OCI-LY3 (cell line): ENCODE measurements around the gene ZNF521.

Source experiments
- H2AFZ ChIP-seq: fragments of 200-600, 300-600 bp; shearing (Covaris generic); 2 replicates; pipeline ENCODE4 v1.6.0; 2014; ENCODE audit warnings: antibody characterized with exemption, low read depth, low read length
- H3K27ac ChIP-seq: fragments of 200-600, 300-600 bp; sonication (generic); 2 replicates; pipeline ENCODE4 v1.5.1; 2014; ENCODE audit warnings: mild to moderate bottlenecking, low read length, moderate library complexity, mixed read lengths
- H3K27me3 ChIP-seq: fragments of 200-600, 300-600 bp; sonication (generic); 2 replicates; pipeline ENCODE4 v1.6.1; 2014; ENCODE audit warnings: low read depth, low read length, mixed read lengths
- H3K36me3 ChIP-seq: fragments of 200-600, 300-600 bp; sonication (generic); replicated peaks from 2 replicates; pipeline ENCODE3; 2014; ENCODE audit warnings: low read depth, low read length, mixed read lengths
- H3K4me1 ChIP-seq: fragments of 300-600, 200-600 bp; sonication (generic); 2 replicates; pipeline ENCODE4 v1.6.1; 2014; ENCODE audit warnings: low read length, mixed read lengths
- H3K4me2 ChIP-seq: fragments of 200-600, 300-600 bp; sonication (generic); 2 replicates; pipeline ENCODE4 v1.6.1; 2014; ENCODE audit warnings: low read length, mixed read lengths
- H3K4me3 ChIP-seq: fragments of 300-600, 200-600 bp; sonication (generic); 2 replicates; pipeline ENCODE4 v1.5.1; 2014; ENCODE audit warnings: antibody characterized with exemption, mild to moderate bottlenecking, low read length, moderate library complexity
- H3K79me2 ChIP-seq: fragments of 300-600, 200-600 bp; shearing (Covaris generic); 2 replicates; pipeline ENCODE4 v1.6.1; 2014; ENCODE audit warnings: mild to moderate bottlenecking, low read length, mixed read lengths
- H3K9ac ChIP-seq: fragments of 300-600, 200-600 bp; shearing (Covaris generic); 2 replicates; pipeline ENCODE4 v1.6.0; 2014; ENCODE audit warnings: mild to moderate bottlenecking, low read length, moderate library complexity
- H3K9me3 ChIP-seq: fragments of 200-600, 300-600 bp; shearing (Covaris generic); 2 replicates; pipeline ENCODE4 v1.6.1; 2014; ENCODE audit warnings: low read length, mixed read lengths; ENCODE audit not compliant: insufficient read depth
- H4K20me1 ChIP-seq: fragments of 200-600, 300-600 bp; sonication (generic); 2 replicates; pipeline ENCODE4 v1.6.1; 2016; ENCODE audit warnings: low read length, mixed read lengths; ENCODE audit not compliant: insufficient read depth
- EZH2phosphoT487 ChIP-seq: fragments of 200-600 bp; shearing (Covaris generic); IDR thresholded peaks from 2 replicates; pipeline ENCODE4 v1.6.1; 2018; ENCODE audit warnings: antibody characterized with exemption, mixed run types, low read depth
- TF ChIP-seq, protein P1 (sequence below): fragments of 200-600, 300-600 bp; sonication (generic); IDR thresholded peaks from 2 replicates; pipeline ENCODE4 v1.5.1; 2014; ENCODE audit warnings: antibody characterized with exemption, low read length, low read depth

ZNF521 gene

GRCh38 chr18:25113566-25113965 lies 238.4 kb downstream of the ZNF521 start:
- no peaks in the 10 kb centered on the region for H3K27me3 ChIP-seq
- H3K4me3 ChIP-seq, result no peak overlapping the region
- H4K20me1 ChIP-seq, result no peaks in the 10 kb centered on the region
- H3K27ac ChIP-seq, result no peak overlapping the region
- no peaks in the 10 kb centered on the region for H3K9me3 ChIP-seq
- no peaks in the 10 kb centered on the region for H3K36me3 ChIP-seq
- H3K9ac ChIP-seq, result no peak overlapping the region
- H2AFZ ChIP-seq, result no peak overlapping the region
- H3K79me2 ChIP-seq, result no peaks in the 10 kb centered on the region
- no peaks in the 10 kb centered on the region for H3K4me1 ChIP-seq
- no peak overlapping the region for H3K4me2 ChIP-seq
- TF ChIP-seq, protein P1, sequence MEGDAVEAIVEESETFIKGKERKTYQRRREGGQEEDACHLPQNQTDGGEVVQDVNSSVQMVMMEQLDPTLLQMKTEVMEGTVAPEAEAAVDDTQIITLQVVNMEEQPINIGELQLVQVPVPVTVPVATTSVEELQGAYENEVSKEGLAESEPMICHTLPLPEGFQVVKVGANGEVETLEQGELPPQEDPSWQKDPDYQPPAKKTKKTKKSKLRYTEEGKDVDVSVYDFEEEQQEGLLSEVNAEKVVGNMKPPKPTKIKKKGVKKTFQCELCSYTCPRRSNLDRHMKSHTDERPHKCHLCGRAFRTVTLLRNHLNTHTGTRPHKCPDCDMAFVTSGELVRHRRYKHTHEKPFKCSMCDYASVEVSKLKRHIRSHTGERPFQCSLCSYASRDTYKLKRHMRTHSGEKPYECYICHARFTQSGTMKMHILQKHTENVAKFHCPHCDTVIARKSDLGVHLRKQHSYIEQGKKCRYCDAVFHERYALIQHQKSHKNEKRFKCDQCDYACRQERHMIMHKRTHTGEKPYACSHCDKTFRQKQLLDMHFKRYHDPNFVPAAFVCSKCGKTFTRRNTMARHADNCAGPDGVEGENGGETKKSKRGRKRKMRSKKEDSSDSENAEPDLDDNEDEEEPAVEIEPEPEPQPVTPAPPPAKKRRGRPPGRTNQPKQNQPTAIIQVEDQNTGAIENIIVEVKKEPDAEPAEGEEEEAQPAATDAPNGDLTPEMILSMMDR, result no peak
- no peak for TF ChIP-seq EZH2phosphoT487

DNA sequence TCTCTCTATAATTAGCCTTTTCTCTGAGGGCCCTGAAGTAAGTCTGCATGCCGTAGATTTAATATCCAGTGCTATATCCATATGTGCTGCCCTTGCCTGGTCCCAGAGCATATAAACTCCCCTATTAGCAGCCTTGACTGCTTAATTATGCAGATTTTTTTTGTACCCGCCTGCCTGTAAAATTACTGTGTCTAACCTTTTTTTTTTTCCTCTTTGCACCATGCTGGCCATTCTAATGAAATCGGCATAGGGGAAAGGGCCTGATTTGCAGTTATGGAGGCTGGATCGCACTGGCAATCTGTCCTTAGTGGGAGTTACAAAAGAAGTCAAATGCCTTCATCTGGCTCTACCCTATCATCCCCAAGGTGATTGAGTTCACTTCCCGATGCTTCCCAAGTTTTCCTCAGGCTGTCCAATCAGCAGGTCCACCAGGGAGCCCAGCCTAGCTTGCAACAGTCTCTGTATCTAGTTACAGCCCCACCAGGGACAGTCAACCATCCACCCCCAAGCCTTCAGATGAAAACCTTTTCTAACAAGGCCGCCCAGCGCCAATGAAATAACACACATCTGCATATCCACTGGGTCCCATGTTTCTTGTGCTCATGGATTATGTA lies 239.0 kb downstream of the ZNF521 start:
- no peak overlapping the region for H3K9ac ChIP-seq
- no peaks in the 10 kb centered on the region for H3K9me3 ChIP-seq
- no peak overlapping the region for H3K27ac ChIP-seq
- H3K27me3 ChIP-seq, result no peaks in the 10 kb centered on the region
- no peaks in the 10 kb centered on the region for H4K20me1 ChIP-seq
- H3K4me3 ChIP-seq, result no peak overlapping the region
- no peak overlapping the region for H3K4me2 ChIP-seq
- H2AFZ ChIP-seq, result no peak overlapping the region
- no peaks in the 10 kb centered on the region for H3K36me3 ChIP-seq
- no peaks in the 10 kb centered on the region for H3K79me2 ChIP-seq
- TF ChIP-seq, protein P1, result no peak
- no peak for TF ChIP-seq EZH2phosphoT487
- H3K4me1 ChIP-seq, result no peaks in the 10 kb centered on the region

DNA sequence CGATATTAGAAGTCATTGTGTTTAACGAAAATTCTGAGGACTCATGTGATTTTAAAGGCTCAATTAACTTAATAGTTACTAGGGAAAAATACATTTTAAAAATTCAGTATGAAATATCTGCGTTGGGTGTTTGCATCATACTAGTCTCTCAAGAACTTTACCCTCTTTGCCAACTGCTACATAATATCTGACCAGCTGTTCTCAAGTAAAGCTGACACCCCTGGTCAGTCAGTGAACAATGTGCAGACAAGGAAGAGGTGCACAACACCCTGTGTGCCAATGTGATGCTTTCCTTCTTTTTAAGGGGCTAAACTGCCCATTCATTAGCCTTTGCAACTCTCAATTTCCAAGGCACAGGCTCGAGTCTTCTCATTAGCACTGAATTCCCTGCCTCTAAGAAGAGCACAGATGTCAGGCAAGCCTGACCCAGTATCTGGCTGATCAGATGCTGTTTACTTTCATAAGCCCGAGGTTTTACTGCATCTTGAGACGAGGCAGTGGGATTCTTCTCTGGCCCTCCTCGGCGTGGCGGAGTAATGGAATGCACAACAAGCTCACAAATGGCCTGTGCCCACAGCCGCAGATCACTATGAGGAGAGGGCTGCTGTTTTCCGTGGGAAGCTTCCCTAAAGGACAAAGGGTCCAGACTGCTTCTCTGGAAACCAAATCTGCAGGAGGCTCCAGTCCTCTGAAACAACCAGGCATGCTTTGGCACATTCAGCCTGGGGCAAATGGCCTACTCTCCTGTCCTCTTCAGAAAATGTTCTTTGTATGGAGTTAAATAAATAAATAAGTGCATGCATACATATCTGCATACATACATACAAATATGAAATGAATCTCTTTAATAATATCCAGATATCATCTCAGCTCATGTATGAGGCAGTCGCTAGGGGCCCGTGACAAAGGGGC lies 240.3 kb downstream of the ZNF521 start:
- H3K4me2 ChIP-seq, result no peak overlapping the region
- TF ChIP-seq, protein P1, result no peak
- no peak for TF ChIP-seq EZH2phosphoT487
- no peaks in the 10 kb centered on the region for H3K9me3 ChIP-seq
- H3K9ac ChIP-seq, result no peak overlapping the region
- H3K36me3 ChIP-seq, result no peaks in the 10 kb centered on the region
- no peak overlapping the region for H2AFZ ChIP-seq
- H3K79me2 ChIP-seq, result no peaks in the 10 kb centered on the region
- H3K4me3 ChIP-seq, result no peak overlapping the region
- no peaks in the 10 kb centered on the region for H3K27me3 ChIP-seq
- H3K27ac ChIP-seq, result no peak overlapping the region
- H3K4me1 ChIP-seq, result no peaks in the 10 kb centered on the region
- no peaks in the 10 kb centered on the region for H4K20me1 ChIP-seq

DNA sequence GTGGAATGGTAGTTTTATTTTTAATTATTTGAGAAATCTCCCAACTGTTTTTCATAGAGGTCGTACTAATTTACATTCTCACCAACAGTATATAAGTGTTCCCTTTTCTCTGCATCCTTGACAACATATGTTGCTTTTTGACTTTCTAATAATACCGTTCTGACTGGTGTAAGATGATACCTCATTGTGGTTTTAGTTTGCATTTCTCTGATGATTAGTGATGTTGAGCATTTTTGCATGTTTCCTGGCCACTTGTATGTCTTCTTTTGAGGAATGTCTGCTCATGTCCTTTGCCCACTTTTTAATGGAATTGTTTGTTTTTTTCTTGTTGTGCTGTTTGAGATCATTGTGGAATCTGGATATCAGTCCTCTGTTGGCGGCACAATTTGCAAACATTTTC lies 242.5 kb downstream of the ZNF521 start:
- Histone ChIP-seq H3K4me1 (no peaks in the 10 kb centered on the region), H3K9me3 (no peaks in the 10 kb centered on the region), H3K79me2 (no peaks in the 10 kb centered on the region), H3K36me3 (no peaks in the 10 kb centered on the region), H3K4me2 (no peak overlapping the region), H2AFZ (no peak overlapping the region), H3K4me3 (no peak overlapping the region), H3K27ac (no peak overlapping the region), H3K9ac (no peak overlapping the region), H4K20me1 (no peaks in the 10 kb centered on the region), H3K27me3 (no peaks in the 10 kb centered on the region)
- TF ChIP-seq, protein P1, result no peak
- no peak for TF ChIP-seq EZH2phosphoT487
